ENCODE results near the gene STAT5A. TPM values are rescaled to one million over a fixed set of nuclear protein-coding genes. Genes with fewer than 3 reads are reported as not detected.
"Not testable (repeated sequence)": the region's sequence is repeated elsewhere in the genome, so short reads cannot be mapped to it uniquely, and the experiment has no call there.

STAT5A gene
- total RNA-seq, 1 donor, result 25.2 TPM

GRCh38 chr17:42315402-42316156 lies 27.3 kb downstream of the STAT5A start:
- no peak for DNase-seq (ENCODE audit: low read depth)
- TF ChIP-seq CTCF (IDR thresholded peaks at IDR 0.05; ENCODE audit: insufficient read depth, low read length), result no peak
- H3K4me3 ChIP-seq (ENCODE audit: low read depth, low read length), result no peak overlapping the region

- H3K4me3 ChIP-seq (ENCODE audit: low read depth, low read length), result no peak overlapping the region
- TF ChIP-seq CTCF (IDR thresholded peaks at IDR 0.05; ENCODE audit: insufficient read depth, low read length), result no peak
- DNase-seq (ENCODE audit: low read depth), result no peak
Measured at GRCh38 chr17:42316755-42317154, 28.5 kb downstream of the STAT5A start.

GRCh38 chr17:42317266-42317845 lies 29.1 kb downstream of the STAT5A start:
- no peak for DNase-seq (ENCODE audit: low read depth)
- TF ChIP-seq CTCF (IDR thresholded peaks at IDR 0.05; ENCODE audit: insufficient read depth, low read length), result no peak
- no peak overlapping the region for H3K4me3 ChIP-seq (ENCODE audit: low read depth, low read length)

- not testable (repeated sequence) for H3K4me3 ChIP-seq (ENCODE audit: low read depth, low read length); DNase-seq (ENCODE audit: low read depth)
Measured at GRCh38 chr17:42317967-42318366, 29.7 kb downstream of the STAT5A start.

- DNase-seq (ENCODE audit: low read depth), result no peak
- no peak overlapping the region for H3K4me3 ChIP-seq (ENCODE audit: low read depth, low read length)
- TF ChIP-seq CTCF (IDR thresholded peaks at IDR 0.05; ENCODE audit: insufficient read depth, low read length), result no peak
Measured at GRCh38 chr17:42321555-42321954, 33.3 kb downstream of the STAT5A start.

- peak; percentile 99 for TF ChIP-seq CTCF (IDR thresholded peaks at IDR 0.05; ENCODE audit: insufficient read depth, low read length)
- peak; percentile 95 for DNase-seq (ENCODE audit: low read depth)
- H3K4me3 ChIP-seq (ENCODE audit: low read depth, low read length), result no peak overlapping the region
Measured at GRCh38 chr17:42322382-42323267, 34.3 kb downstream of the STAT5A start.

GRCh38 chr17:42323268-42323773 lies 35.0 kb downstream of the STAT5A start:
- TF ChIP-seq CTCF (IDR thresholded peaks at IDR 0.05; ENCODE audit: insufficient read depth, low read length), result no peak
- H3K4me3 ChIP-seq (ENCODE audit: low read depth, low read length), result no peak overlapping the region
- no peak for DNase-seq (ENCODE audit: low read depth)

Measured in fibroblast of the aortic adventitia (primary cell).